Measurements from ENCODE around the gene SPRR1A.

The SPRR1A gene

GRCh38 chr1:152961226-152961891, 22.5 kb upstream of the SPRR1A start:
- TF ChIP-seq FEZF1 (tag by site-specific recombination; IDR thresholded peaks at IDR 0.05) (no peak), ZSCAN18 (tag by site-specific recombination; IDR thresholded peaks at IDR 0.05) (no peak), RBAK (tag by site-specific recombination; IDR thresholded peaks at IDR 0.05) (no peak), ZNF214 (tag by site-specific recombination; IDR thresholded peaks at IDR 0.05; ENCODE audit: borderline replicate concordance) (no peak), ZSCAN4 (tag by site-specific recombination; IDR thresholded peaks at IDR 0.05) (no peak), SETDB1 (IDR thresholded peaks at IDR 0.05; ENCODE audit: insufficient read length, low read length) (no peak), ZNF121 (tag by site-specific recombination; IDR thresholded peaks at IDR 0.05) (no peak), ZNF24 (tag by site-specific recombination; IDR thresholded peaks at IDR 0.05) (no peak), ZNF26 (tag by site-specific recombination; IDR thresholded peaks at IDR 0.05) (no peak), ZNF404 (tag by site-specific recombination; IDR thresholded peaks at IDR 0.05) (no peak), PATZ1 (tag by site-specific recombination; IDR thresholded peaks at IDR 0.05) (no peak), ZBTB44 (tag by site-specific recombination; IDR thresholded peaks at IDR 0.05) (no peak), MYNN (tag by site-specific recombination; IDR thresholded peaks at IDR 0.05; ENCODE audit: borderline replicate concordance) (no peak), HIC1 (tag by site-specific recombination; IDR thresholded peaks at IDR 0.05) (no peak), ZNF175 (tag by site-specific recombination; IDR thresholded peaks at IDR 0.05) (no peak)
- no peaks in the 10 kb centered on the region for H3K9me3 ChIP-seq (ENCODE audit: control insufficient read depth, insufficient read depth, low read depth, low read length)
- no peak overlapping the region for H3K27ac ChIP-seq (ENCODE audit: extremely low read depth, low read depth, low read length)
- POLR2A ChIA-PET: no interaction called here
- no peaks in the 10 kb centered on the region for H3K36me3 ChIP-seq (ENCODE audit: control insufficient read depth in 2 of 2, insufficient read depth in 1 of 2, low read length in 2 of 2)
- CTCF ChIA-PET: interaction anchor here (1.0 kb wide), 1 partner anchor 209 kb away, joined by 3 read pairs; no protein-coding TSS in a partner anchor
- no peaks in the 10 kb centered on the region for H3K4me1 ChIP-seq (ENCODE audit: control insufficient read depth, insufficient read depth, low read length)
- no peak overlapping the region for H3K4me3 ChIP-seq (ENCODE audit: low read depth, low read length)

Measured in HEK293 (cell line).